ENCODE measurements around the gene YWHAG.

- TF ChIP-seq CTCF (conservative IDR thresholded peaks at IDR 0.05; ENCODE audit: low read length), result no peak
- no peak for TF ChIP-seq EZH2phosphoT487 (IDR thresholded peaks at IDR 0.05; ENCODE audit: borderline replicate concordance, low read depth, low read length)
Observed at GRCh38 chr7:76405738-76406137, 46.9 kb upstream of the YWHAG start.
